Stimulated activated CD4-positive, alpha-beta T cell treated with anti-CD3 and anti-CD28 coated beads, Interleukin-1b, Interleukin-23, amount 100 ng/mL, for 1 hour (primary cell): Measurements from ENCODE around the gene TRAPPC6A.

Experiments used
- DNase-seq, 2 donors: peaks; one replicate each; pipeline ENCODE4 v3.0.0-alpha.2; 2020; ENCODE audit warnings: low read depth in 2 of 2

The TRAPPC6A gene

GRCh38 chr19:45149129-45149528, 28.9 kb downstream of the TRAPPC6A start:
- no peak for DNase-seq

- DNase-seq, result no peak
Measured at GRCh38 chr19:45147835-45148676, 30.0 kb downstream of the TRAPPC6A start.

GRCh38 chr19:45146741-45147205, 31.3 kb downstream of the TRAPPC6A start:
- DNase-seq, result no peak

GRCh38 chr19:45146251-45146650, 31.8 kb downstream of the TRAPPC6A start:
- DNase-seq, result no peak

- no peak for DNase-seq
Measured at GRCh38 chr19:45145270-45146189, 32.5 kb downstream of the TRAPPC6A start.

- DNase-seq, result no peak
Measured at GRCh38 chr19:45144431-45145269, 33.4 kb downstream of the TRAPPC6A start.

- DNase-seq, result no peak
Measured at GRCh38 chr19:45142726-45143110, 35.3 kb downstream of the TRAPPC6A start.

- DNase-seq, result no peak
Measured at GRCh38 chr19:45142016-45142725, 35.9 kb downstream of the TRAPPC6A start.

- DNase-seq, result no peak
Measured at GRCh38 chr19:45141203-45141900, 36.7 kb downstream of the TRAPPC6A start.

GRCh38 chr19:45140533-45140932, 37.5 kb downstream of the TRAPPC6A start:
- DNase-seq, result no peak

GRCh38 chr19:45140144-45140503, 37.9 kb downstream of the TRAPPC6A start:
- DNase-seq, result no peak

GRCh38 chr19:45139286-45140143, 38.5 kb downstream of the TRAPPC6A start:
- DNase-seq, result no peak

- no peak for DNase-seq
Measured at GRCh38 chr19:45138303-45138751, 39.7 kb downstream of the TRAPPC6A start.

- no peak for DNase-seq
Measured at GRCh38 chr19:45137179-45137761, 40.8 kb downstream of the TRAPPC6A start.

- DNase-seq, result no peak
Measured at GRCh38 chr19:45136507-45137178, 41.4 kb downstream of the TRAPPC6A start.

- no peak for DNase-seq
Measured at GRCh38 chr19:45135176-45135885, 42.7 kb downstream of the TRAPPC6A start.

- no peak for DNase-seq
Measured at GRCh38 chr19:45133661-45134060, 44.4 kb downstream of the TRAPPC6A start.
